Measurements from ENCODE around the gene NEK8.

DNA sequence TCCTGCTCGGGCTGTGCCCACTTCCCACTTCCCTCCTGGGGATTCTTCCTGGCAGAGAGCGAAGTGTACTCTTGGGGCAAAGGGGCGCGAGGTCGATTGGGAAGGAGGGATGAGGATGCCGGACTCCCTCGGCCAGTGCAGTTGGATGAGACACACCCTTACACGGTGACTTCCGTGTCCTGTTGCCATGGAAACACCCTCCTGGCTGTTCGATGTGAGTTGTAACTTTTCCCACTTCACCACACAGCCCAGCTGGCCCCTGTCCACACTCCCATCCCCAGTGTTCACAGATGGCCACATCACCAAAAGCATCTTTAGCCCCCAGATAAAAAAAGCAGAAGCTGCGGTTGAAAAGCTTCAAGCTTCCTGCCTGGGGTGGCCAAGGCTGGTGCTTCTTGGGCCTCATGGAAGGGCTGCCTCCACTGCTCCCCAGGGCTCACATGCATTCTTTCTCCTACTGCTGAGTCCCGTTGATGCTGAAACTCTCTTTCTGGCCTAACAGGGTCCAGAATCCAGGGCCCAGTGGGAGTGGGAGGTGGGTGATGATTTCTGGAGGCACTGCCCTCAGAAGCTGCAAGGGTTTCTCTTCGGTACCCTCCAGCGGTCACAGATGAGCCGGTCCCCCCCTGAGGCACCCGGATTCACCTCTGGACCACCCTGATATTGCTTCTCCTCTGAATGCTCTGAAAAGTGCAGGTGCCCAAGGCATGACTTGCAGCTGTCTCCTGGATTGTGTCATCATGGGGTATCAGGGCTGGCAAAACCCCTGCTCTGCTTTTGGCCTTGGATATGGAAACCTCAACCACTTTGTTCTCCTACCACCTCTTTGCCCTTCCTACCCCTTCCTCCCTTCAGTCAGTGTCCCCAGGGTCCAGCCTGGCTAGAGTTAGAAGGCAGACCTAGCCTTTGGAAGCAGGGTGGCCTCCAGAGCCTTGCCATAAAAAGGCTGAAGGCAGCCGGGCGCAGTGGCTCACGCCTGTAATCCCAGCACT is 13.1 kb downstream of the NEK8 start:
- TF ChIP-seq, protein P1, sequence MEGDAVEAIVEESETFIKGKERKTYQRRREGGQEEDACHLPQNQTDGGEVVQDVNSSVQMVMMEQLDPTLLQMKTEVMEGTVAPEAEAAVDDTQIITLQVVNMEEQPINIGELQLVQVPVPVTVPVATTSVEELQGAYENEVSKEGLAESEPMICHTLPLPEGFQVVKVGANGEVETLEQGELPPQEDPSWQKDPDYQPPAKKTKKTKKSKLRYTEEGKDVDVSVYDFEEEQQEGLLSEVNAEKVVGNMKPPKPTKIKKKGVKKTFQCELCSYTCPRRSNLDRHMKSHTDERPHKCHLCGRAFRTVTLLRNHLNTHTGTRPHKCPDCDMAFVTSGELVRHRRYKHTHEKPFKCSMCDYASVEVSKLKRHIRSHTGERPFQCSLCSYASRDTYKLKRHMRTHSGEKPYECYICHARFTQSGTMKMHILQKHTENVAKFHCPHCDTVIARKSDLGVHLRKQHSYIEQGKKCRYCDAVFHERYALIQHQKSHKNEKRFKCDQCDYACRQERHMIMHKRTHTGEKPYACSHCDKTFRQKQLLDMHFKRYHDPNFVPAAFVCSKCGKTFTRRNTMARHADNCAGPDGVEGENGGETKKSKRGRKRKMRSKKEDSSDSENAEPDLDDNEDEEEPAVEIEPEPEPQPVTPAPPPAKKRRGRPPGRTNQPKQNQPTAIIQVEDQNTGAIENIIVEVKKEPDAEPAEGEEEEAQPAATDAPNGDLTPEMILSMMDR (IDR thresholded peaks at IDR 0.05): no peak
- no peak for TF ChIP-seq POLR2A (IDR thresholded peaks at IDR 0.05)
- TF ChIP-seq EP300 (IDR thresholded peaks at IDR 0.05): no peak
